Left colon (tissue), 2 donors: ENCODE data around the gene ABHD16B. TPM values are rescaled to one million over a fixed set of nuclear protein-coding genes. Genes with fewer than 3 reads are reported as not detected.

ENCODE experiments used
- ATAC-seq: fragments of 200-7000 bp; cut with Tn5 transposase; one replicate; pipeline ENCODE4 v1.9.1; 2020; ENCODE audit warnings: mild to moderate bottlenecking, moderate library complexity
- DNase-seq, 2 donors: peaks; one replicate each; pipeline ENCODE4 v3.0.0-alpha.2; 2020
- intact Hi-C, 2 donors: fragments of 100-400 bp; cut with DNase I in 1 of 2; cut with micrococcal nuclease in 1 of 2; formaldehyde crosslinking; loops; one replicate each; pipeline versions ENCODE4 v1.11.2 to v1.14.0; 2022; cut with DNase I, micrococcal nuclease
- long read RNA-seq: library from polyadenylated mRNA; unstranded; transcript quantifications from one replicate; pipeline ENCODE4 v2.0.0, GENCODE V29; 2021
- total RNA-seq, 2 donors: library from RNA; stranded (reverse); fragmentation: NEBNext Ultra II Directional; extraction: Animal tissue kit (Norgen Biotek cat#: 25700); gene quantifications; one replicate each; pipeline ENCODE4 v1.2.1, GENCODE V29; 2021
- donor health status: DM: no; HTN: no; CAD: no.
- donor health status: DM: yes; HTN: yes; CAD: no.

Gene ABHD16B
- not detected for total RNA-seq
- long read RNA-seq, partial matches to known transcripts, result 0 of 2 reads
- long read RNA-seq, other reads (novel, unspliced or antisense), result 0 of 2 reads

GRCh38 chr20:63861365-63861934 is at the start of gene ABHD16B:
Gene ABHD16B, plus strand, starts transcription at chr20:63861498. Its CDS starts 43 bp downstream, at chr20:63861541.
- ATAC-seq (no peak), DNase-seq (no peak)
- intact Hi-C loops, result no loop called here

- DNase-seq (no peak), ATAC-seq (no peak)
- intact Hi-C loops, result no loop called here
These were observed 46.2 kb upstream of the ABHD16B start for GRCh38 chr20:63814891-63815614.

- no peak for ATAC-seq
- intact Hi-C loops, result no loop called here
- no peak for DNase-seq
These were observed 45.6 kb upstream of the ABHD16B start for GRCh38 chr20:63815615-63816253.

DNA sequence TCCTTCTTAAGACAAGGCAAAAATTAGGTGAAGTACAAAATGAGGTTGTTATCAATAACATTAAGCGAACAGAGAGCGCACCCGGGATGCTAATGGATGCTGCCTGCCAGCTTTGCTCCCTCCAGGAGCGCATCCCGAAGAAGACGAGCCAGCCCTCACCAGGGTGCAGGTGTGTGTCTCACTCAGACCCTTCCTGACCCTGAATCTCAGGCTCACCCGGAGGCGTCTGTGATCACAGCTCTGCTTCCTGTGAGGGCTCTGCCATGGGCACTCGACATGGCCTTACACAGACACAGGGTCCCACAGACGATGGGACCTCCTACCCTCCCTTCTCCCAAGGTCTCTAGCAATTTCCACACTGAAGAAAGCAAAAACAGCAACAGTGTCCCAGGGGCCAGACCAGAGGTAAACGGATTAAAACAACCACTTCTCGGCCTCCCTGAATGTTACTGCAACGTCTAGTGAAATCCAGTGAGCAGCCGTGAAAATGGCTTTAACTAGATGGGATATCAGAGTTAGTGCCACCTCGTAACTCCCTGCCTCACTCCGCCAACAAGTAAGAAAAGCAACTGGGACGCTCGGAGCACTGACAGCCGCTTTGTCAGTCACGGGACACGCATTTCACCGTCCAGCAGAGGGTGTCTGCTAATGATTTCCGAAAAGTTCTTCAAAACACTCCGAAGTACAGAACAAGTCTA is 41.9 kb upstream of the ABHD16B start:
- intact Hi-C loops, result no loop called here
- peak; percentile 73 for ATAC-seq
- peak in 1 of 2 donors; percentile 47 for DNase-seq

DNA sequence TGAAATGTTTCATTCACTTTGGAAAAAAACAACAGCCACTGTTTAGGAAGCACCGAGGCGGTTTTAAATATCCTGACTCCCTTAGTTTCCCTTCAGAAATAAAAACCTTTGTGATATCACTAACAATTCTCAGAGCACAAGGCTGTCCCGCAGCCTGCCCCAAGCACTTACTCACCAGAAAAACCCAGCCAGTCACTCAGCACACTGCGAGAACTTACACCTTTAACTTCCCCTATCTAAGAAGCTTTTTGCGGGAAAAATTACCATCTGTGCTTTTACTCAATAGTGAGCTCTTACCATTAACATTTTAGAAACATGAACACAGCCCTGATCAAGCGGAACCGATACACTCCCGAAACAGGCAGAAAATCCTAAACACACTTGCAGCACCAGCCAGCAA is 39.5 kb upstream of the ABHD16B start:
- ATAC-seq, result no peak
- DNase-seq, result no peak
- intact Hi-C loops, result no loop called here

DNA sequence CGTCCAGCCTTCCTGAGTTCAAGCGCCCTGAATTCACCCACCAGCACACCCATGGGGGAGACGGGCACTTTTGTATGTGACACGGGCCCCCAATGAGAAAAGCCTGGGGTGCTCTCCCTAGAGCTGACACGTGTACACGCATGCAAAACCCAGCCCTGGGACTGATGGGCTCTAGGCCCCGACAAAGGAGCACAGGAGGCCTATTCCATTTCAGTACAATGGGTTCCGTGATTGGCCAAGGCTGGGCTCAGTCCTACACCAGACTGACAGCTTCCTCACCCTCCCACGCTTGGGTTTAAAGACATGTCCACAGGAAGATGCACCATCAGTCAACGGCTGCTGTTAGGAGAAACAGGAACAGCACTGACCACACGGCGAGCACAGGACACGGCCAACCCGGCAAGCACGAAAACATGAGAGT is 39.0 kb upstream of the ABHD16B start:
- intact Hi-C loops, result no loop called here
- ATAC-seq (peak; percentile 27), DNase-seq (no peak)

DNA sequence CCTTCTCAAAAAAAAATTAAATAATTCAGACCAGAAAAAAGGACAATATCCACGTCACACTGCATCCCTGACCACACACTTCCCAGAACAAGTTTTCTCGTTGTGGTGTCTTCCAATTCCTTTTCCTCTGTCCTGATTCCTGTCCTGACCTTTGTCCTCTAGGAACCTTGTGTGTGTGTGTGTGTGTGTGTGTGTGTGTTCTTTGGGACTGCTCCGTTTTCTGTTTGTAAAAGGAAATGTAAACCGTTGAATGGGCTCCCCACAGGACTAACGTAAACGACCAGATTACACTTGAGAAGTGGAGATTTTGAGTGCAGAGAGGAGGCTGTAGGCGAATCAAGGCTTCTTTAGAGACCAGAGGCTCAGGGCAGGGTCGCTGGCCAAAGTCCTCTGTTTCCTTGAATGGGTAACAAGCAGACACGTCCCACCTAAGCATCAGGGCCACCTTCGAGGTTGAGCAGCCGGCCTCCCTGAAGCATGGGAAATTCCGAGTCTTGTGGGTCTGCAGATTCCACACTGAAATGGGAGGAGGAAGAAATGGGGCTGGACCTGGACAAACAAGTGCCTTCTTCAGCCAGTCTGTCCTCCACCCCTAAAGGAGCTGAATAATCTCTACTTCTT is 37.5 kb upstream of the ABHD16B start:
- DNase-seq (no peak), ATAC-seq (peak; percentile 59)
- intact Hi-C loops, result no loop called here

DNA sequence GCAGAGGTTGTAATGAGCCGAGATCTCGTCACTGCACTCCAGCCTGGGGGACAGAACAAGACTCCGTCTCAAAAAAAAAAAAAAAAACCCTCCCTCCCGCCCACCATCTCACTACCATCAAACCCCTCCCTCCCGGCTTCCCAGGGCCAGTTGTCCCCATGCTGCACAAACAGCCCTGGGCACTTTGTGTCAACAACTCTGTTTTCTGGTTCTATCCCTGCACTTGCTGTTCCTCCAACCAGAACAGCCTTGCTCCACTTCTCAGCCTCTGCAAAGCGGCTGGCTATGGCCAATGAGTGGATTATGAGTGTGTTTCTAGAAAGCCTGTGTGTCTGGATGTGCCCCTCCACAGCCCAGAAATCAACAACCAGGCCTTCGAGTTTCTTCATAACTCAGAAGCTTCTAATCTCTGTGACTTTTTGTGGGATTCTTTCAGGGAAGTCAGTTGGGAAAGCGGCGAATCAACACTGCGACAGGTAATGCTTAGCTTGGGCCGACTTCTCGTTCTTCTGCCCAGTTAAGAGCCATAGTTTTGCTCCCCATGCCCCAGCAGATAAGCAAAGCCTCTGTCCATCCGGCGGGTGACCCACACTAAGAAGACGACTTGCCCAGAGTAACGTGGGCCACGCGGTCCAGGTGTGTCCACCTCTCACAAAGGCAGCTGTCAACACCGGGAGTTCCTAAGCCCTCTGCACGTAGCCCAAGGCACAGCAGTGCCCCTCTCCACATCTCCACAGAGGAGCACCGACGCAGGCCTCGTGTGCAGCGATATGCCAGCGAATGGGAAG is 35.8 kb upstream of the ABHD16B start:
- DNase-seq (no peak), ATAC-seq (no peak)
- intact Hi-C loops, result no loop called here

GRCh38 chr20:63826753-63827152 is 34.5 kb upstream of the ABHD16B start:
- intact Hi-C loops, result no loop called here
- ATAC-seq (no peak), DNase-seq (no peak)

DNA sequence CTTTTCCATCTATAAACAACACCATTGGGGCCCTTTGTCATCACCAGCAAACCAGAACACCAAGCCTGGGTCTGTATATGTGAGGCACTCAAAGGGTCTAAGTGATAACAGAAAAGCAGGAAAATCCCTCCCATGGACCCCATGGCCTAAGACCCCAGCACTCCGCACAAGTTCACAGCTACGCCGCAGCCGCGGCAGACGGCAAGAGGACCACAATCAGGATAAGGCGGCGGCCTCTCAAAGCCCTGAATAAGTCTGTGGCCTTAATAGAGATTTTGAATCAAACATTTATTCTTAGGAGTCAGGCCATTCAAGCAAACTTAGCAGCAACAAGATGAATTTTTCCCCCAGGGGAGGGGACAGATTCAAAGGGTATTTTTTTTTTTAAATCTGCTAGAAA is 33.2 kb upstream of the ABHD16B start:
- DNase-seq (no peak), ATAC-seq (no peak)
- intact Hi-C loops, result no loop called here

GRCh38 chr20:63828545-63828944 is 32.8 kb upstream of the ABHD16B start:
- intact Hi-C loops, result no loop called here
- ATAC-seq, result no peak
- DNase-seq, result no peak

- intact Hi-C loops, result no loop called here
- ATAC-seq (no peak), DNase-seq (no peak)
These were observed 32.3 kb upstream of the ABHD16B start for GRCh38 chr20:63828951-63829350.

DNA sequence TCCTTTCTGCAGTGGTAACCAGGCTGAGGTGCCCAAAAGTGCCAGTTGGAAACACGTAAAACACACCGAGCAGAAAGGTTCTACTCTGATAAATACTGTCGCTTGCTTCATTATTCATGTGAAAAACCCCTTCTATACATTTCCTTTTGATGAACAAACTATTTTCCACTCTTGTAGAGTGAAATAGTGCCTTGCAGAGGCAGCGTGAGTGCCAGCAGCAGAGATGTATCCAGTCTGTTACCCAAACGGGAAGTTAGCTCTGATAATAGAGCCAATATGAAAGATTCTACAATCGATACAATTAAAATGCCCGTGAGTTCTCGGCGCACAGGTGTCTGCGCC is 31.7 kb upstream of the ABHD16B start:
- intact Hi-C loops, result no loop called here
- no peak for ATAC-seq
- DNase-seq, result no peak

- DNase-seq, result no peak
- intact Hi-C loops, result no loop called here
These were observed 31.1 kb upstream of the ABHD16B start for GRCh38 chr20:63829945-63830835.

GRCh38 chr20:63830841-63831588 is 30.3 kb upstream of the ABHD16B start, which contains the start of gene ZBTB46:
Gene ZBTB46, minus strand, starts transcription at chr20:63831264. Its CDS starts 40,507 bp downstream, at chr20:63790757.
- DNase-seq (peak in 1 of 2 donors; percentile 70), ATAC-seq (peak; percentile 51)
- intact Hi-C loops, result no loop called here

More at GRCh38 chr20:63829945-63830835, 31.1 kb upstream of the ABHD16B start:
- no peak for ATAC-seq

GRCh38 chr20:63831646-63831992 is 29.7 kb upstream of the ABHD16B start:
- intact Hi-C loops, result no loop called here
- DNase-seq (no peak), ATAC-seq (peak; percentile 4)
